Islet precursor cell (in vitro differentiated cells): ENCODE measurements around the gene TYW1.
"Not testable (repeated sequence)": the region's sequence is repeated elsewhere in the genome, so short reads cannot be mapped to it uniquely, and the experiment has no call there.

ENCODE experiments used
- DNase-seq: peaks from one replicate; pipeline ENCODE4 v3.0.0-alpha.2; 2018

The TYW1 gene, protein sequence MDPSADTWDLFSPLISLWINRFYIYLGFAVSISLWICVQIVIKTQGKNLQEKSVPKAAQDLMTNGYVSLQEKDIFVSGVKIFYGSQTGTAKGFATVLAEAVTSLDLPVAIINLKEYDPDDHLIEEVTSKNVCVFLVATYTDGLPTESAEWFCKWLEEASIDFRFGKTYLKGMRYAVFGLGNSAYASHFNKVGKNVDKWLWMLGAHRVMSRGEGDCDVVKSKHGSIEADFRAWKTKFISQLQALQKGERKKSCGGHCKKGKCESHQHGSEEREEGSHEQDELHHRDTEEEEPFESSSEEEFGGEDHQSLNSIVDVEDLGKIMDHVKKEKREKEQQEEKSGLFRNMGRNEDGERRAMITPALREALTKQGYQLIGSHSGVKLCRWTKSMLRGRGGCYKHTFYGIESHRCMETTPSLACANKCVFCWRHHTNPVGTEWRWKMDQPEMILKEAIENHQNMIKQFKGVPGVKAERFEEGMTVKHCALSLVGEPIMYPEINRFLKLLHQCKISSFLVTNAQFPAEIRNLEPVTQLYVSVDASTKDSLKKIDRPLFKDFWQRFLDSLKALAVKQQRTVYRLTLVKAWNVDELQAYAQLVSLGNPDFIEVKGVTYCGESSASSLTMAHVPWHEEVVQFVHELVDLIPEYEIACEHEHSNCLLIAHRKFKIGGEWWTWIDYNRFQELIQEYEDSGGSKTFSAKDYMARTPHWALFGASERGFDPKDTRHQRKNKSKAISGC

DNA sequence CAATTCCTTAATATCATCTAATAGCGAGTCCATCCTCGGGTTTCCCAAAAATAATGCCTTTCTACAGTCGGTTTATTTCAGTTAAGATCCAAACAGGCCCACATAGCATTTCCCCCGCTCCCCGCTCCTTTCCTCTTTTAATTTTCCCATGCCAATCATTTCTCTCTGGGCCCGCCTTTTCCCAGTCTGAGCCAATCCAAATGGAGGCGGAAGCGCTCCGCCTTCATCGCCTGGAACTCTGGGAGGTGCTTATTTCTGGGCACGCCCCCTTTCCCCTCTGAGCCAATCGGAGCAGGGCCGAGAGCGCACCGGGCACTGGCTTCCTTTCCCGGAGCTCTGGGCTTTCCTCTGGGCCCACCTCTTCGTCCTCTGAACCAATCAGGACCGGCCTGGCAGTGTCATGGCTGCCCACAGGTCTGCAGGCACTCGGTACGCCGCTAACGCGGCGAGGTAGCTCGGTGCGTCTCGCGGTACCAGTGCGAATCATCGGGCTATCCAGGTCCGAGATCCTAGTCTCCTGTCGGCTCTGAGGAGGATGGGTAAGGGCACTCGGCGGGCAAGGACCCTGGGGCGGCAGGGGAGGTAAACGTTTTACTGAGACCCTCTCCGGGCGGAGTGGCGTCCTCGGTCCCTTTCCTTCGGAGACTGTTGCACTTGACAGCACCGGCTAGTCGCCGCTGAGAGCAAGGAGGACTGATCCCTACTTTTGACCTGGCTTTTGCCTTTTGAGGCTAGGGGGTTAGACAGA, at the start of gene TYW1:
Gene TYW1, plus strand, starts transcription at position 390 of the 748 bp plus-strand sequence. Its CDS starts 146 bp downstream, at position 536.
- DNase-seq: peak; percentile 100

DNA sequence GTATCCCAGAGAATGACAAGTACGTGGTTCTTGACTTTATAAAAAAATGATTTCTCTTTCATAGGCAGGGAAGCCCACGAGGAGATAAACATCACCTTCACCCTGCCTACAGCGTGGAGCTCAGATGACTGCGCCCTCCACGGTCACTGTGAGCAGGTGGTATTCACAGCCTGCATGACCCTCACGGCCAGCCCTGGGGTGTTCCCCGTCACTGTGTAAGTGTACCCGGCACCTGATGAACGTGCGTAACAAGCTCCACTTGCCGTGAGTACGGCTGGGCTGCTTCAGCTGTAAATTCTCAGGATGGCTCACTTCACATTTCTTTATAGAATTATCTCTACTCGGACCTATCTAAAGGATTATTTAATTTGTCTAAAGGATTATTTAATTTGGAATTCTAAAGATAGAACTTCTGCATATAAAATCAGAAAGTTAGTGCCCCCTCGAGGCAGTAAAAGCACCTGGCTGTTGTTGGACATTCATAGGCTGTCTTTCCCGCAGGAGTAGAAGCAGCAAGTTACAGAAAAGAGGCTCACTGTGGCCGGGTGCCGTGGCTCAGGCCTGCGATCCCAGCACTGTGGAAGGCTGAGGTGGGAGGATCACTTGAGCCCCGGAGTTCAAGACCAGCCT, 48.0 kb upstream of the TYW1 start:
- no peak for DNase-seq

DNA sequence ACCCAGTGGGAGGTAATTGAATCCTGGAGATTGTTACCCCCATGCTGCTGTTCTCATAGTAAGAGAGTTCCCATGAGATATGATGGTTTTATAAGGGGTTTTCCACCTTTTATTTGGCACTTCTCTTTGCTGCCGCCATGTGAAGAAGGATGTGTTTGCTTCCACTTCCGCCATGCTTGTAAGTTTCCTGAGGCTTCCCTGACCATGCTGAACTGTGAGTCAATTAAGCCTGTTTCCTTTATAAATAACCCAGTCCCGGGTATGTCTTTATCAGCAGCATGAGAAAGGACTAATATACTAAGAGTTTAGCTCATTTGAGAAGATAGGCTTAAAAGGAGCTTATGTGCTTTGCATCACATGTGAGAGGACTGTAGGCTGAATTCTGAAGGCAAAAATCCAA, 46.3 kb upstream of the TYW1 start:
- DNase-seq: no peak

DNA sequence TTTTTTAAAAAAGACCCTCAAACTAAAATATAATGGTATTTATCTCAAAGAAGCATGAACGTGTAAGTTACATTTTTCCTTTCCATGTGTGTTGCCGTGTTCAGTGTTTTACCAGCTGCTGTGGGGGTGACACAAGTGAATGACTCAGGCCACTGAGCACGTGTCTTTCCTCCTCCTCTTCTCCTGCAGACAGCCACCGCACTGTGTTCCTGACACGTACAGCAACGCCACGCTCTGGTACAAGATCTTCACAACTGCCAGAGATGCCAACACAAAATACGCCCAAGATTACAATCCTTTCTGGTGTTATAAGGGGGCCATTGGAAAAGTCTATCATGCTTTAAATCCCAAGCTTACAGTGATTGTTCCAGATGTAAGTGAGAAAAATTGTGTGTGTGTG, 45.9 kb upstream of the TYW1 start:
- no peak for DNase-seq

DNA sequence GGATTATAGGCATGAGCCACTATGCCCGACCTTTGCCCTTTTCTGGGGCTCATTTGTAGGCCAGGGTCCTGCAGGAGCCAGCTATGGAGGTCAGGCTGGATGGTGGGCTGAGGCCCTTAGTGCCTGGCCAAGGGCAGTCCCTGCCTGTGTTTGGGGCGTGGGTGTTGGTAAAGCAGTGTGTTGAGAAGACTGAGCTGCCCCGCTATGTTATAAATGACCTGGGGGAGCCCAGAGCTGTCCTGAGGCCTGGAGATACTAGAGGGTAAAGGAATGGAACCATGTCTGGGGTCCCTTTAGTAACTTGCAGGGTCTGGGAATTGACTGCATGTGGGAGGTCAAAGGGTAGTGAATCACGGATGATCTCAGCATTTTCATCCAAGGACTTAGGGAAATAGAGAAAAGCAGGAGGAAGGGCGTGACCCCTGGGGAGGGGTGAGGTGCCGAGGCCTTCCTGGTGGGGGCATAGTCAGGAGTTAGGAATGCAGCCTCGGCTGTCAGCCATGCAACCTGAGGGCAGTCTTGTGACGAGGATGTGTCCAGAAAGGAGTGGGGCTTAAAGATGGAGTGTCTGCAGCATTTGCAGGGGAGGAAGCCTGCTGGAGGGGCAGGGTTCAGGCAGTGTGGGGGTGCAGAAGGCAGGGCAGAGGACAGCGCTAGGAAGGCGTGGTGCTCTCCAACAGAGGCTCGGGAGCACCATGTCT, 44.1 kb upstream of the TYW1 start:
- DNase-seq: peak; percentile 93

DNA sequence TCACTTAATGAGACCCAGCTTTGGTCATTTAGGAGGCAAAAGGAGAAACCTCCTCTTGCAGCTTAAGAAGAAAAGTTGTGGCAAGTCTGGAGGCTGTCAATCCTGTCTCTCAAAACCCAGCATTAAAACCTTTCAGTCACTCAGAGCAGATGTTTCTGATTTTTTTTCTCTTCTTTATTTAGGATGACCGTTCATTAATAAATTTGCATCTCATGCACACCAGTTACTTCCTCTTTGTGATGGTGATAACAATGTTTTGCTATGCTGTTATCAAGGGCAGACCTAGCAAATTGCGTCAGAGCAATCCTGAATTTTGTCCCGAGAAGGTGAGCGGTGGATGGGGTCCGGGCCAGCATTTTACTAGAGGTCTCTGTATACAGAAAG, 43.6 kb upstream of the TYW1 start:
- no peak for DNase-seq

DNA sequence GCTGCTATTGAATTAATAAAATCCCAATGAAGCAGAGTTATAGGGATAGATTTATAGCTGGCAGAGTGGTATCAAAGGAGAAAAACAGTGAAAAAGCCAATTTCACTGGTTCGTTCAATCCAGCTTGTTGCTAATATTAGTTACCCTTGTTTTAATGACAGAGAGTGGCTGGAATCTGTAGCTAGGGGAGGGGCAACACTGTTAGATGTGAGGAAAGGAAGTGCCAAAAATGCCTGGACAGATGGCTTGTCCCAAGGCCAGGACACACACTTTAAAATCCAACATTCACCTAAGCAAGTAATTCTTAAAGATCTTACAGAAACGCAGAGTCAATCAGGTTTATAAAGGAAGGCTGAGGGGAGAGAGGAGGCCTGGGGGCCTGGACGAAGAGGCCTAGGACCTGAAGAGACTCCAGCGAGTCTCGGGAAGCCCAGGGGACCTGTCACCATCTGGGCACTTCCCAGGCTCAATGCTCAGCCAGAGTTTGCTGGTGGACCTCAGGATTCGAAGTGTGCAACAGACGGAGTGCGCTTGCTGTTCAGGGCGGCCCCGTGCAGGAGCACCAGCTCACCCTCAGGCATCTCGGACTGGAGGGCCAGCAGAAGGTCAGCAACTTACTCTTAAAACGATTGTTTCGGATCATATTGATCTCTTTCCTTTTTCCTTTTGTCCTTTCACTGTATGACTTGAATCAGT, 38.9 kb upstream of the TYW1 start:
- DNase-seq: no peak

DNA sequence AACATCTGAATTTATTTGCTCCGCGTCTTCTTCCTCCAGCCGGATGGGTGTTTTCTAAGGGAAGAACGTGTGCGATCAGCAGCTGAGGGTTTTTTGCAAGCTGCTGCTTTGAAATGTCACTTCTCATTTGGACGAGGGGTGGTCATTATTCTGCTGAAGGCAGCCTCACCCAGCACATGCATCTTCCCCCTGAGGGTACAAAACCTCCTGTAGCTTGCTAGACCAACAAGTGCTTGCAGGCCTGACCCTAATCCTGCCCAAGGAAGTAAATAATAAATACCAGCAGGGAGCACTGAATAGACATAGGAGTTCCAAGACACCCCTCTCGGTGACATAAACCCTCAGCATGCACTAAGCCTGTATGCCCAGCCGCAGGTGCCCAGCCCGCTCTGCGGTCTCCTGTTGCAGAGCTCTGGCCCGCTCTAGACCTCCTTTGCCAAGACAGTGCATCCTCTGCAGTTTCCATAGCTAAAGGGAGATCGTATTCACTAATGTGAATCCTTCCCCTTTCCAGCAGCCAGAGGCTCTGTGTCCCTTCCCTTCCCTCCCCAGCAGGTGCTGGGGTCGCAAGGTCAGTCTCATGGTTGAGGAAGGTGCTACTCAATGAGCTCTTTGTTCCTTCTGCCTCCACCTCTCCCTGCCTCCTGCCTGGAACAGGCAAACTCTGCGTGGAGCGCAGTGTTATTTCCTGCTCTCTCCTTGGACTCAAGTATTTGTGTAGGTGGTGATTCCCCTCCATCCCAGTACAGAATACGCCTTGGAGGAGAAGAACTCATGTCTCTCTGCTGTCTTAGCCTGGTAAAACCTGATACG, 37.9 kb upstream of the TYW1 start:
- DNase-seq: peak; percentile 66

DNA sequence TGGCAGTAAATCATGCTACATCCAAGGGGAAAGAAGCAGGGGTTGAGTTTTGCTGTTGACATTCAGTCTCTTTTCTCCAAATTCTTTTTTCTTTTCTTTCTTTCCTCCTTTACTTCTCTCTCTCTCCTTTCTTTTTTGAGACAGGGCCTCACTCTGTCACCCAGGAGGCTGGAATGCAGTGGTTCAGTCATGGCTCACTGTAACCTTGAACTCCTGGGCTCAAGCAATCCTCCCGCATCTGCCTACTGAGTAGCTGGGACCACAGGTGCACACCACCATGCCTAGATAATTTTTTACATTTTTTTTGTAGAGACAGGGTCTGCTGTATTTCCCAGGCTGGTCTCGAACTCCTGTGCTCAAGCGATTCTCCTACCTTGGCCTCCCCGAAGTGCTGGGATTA, 36.4 kb upstream of the TYW1 start:
- DNase-seq: no peak

DNA sequence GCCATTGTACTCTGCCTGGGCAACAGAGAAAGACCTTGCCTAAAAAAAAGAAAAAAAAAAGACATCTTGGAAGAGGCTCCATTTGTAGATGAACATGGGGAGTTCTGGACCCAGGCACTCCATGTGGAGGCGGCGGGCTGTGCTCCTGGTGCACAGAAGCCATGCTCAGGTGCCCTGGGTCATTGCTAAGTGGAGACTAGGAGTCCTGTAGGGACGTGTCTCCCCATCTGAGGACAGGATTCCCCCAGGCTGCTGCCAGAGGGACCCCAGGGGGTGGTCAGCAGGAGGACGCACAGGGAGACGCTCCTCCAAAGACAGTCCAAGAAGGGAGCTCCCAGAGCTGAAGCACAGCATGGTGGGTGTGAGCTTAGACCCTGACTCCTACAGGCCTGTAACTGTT, 35.5 kb upstream of the TYW1 start:
- no peak for DNase-seq

DNA sequence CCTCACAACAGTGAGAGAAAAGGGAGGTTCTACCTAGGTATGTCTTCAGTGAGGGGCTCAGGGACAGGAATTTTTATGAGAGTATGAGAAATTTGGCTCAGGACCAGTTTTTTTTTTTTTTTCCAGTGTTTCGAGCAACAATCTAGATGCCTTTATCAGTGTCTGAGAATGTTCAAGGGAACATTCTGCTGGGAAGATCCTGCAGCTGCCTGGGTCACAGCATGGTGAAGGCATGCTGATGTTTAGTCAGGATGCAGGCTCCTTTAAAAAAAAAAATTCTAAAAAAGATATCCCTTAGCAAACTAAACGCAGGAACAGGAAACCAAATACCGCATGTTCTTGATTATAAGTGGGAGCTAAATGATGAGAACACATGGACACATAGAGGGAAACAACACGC, 32.2 kb upstream of the TYW1 start:
- DNase-seq: no peak

DNA sequence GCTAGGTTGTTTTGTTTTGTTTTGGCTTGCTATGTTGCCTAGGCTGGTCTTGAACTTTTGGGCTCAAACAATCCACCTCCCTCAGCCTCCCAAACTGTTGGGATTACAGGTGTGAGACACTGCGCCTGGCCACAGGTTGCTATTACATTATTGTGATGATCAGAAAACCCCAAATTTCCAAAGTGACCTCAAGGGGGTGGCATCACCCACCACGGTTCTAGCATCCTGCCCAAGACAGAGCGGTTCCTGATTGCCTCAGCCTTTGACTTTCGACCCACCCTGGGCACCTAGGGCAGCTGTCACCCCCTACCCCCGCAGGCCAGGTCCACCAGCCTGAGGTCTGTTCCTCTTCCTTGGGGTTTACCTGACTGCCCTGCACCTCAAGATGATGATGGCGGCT, 29.6 kb upstream of the TYW1 start:
- no peak for DNase-seq

DNA sequence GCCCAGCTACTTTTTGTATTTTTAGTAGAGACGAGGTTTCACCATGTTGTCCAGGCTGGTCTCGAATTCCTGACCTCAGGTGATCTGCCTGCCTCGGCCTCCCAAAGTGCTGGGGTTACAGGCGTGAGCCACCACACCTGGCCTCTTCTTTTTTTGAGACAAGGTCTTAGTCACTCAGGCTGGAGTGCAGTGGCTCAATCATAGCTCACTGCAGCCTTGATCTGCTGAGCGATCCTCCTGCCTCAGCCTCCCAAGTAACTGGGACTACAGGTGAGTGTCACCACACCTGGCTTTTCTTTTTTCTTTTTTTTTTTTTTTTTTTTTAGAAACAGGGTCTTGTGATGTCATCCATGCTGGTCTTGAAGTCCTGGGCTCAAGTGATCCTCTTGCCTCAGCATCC, 27.6 kb upstream of the TYW1 start:
- DNase-seq: not testable (repeated sequence)

DNA sequence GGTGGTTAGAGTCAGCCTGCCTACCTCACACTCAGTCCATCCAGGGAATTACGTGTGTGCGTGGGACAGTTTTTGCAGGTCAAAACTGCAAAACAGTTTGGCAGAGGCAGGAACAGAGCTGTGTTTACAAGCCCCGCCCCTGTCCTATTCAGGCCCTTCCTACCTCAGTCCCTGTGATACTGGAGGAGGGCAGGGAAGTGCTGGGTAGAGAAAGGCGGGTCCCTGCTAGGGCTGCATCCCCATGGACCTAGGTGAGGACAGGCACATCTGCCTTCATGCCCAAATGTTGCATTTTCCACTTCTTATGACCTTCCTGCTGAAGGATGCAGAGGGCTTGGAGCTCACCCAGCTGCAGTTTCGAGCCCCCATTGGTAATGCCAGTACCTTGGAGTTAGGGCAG, 26.3 kb upstream of the TYW1 start:
- no peak for DNase-seq

DNA sequence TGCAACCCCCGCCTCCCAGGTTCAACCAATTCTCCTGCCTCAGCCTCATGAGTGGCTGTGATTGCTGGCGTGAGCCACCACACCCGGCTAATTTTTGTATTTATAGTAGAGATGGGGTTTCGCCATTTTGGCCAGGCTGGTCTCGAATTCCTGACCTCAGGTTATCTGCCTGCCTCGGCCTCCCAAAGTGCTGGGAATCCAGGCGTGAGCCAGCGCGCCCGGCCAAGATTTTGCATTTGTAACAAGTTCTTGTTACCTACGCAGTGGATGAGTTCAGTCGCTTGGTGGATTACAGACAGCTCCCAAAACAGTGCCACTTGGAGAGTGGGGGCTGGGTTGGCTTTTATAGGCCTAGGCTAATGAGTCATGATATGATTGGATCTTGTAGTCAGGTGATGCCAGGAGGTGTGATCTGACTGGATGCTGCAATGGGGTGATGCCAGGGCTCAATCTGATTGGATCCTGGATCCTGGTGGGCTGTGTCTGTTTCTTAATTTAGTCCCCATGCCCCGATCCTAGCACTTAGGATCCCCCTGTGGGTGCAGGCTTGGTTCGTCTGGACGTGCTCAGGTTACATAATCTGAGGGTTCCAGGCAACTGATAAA, 21.5 kb upstream of the TYW1 start:
- no peak for DNase-seq

DNA sequence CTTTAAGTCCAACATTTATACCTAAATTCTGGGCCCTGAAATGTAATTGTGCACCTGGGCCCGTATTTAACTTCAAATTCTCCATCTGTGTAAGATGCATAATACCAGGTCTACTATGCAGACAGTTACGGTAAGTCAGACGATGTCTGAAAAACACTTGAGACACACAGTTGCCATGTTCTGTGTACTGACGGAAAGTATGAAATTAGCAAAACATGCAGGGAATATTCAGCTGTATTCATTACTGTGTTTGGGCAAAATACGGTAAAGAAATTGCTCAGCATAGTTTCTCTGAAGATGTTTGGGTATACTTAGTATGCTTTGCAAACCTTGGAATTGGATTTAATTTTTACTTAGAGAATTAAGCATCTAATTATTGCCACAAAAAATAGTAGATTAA, 18.3 kb upstream of the TYW1 start:
- not testable (repeated sequence) for DNase-seq

DNA sequence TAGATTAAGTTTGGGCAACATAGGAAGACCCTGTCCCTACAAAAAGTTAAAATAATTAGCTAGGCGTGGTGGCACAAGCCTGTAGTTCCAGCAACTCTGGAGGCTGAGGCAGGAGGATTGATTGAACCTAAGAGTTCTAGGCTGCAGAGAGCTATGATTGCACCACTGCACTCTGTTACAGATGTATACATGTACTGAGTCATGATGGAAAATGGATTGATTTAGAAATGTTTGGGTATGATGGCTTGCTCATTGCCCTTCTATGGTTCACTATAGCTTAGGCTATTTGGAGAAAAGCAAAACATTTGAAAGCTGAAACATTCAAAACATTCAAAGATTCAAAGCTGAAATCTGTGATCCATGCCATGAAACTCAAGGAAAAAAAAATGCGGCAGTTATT, 17.6 kb upstream of the TYW1 start:
- not testable (repeated sequence) for DNase-seq

DNA sequence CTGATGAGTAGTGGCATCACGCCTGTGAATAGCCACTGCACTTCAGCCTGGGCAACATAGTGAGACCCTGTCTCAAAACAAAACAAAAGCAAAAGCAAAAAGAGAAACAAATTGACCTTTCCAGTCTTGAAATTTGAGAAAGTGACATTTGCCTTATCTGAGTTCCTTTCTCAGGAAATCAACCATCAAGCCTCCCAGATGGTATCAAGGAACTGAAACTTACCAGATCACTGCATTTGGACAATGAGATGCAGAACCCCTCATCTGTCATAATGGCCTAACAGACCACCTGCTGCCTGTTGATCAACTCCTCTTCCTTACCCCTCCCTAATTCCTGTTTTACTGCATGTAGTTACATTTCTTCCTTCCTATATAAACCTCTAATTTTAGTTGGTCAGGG, 16.3 kb upstream of the TYW1 start:
- DNase-seq: not testable (repeated sequence)

DNA sequence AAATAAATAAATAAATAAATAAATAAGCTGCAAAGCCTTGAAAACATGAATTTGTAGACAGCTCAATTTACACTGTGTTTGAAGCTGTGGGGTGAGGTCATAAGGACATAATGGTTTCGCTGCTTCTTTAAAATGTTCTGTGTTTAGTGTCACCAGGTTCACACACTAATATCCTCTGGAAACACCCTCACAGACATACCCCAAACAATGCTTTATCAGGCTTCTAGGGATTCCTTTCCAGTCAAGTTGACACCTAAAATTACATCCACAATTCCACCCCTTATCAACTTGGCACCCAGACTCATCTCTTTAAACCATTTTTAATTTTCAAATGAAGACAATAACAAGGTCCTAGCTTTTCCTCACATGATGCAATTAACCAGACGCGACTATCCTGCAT, 7.1 kb upstream of the TYW1 start:
- DNase-seq: not testable (repeated sequence)

DNA sequence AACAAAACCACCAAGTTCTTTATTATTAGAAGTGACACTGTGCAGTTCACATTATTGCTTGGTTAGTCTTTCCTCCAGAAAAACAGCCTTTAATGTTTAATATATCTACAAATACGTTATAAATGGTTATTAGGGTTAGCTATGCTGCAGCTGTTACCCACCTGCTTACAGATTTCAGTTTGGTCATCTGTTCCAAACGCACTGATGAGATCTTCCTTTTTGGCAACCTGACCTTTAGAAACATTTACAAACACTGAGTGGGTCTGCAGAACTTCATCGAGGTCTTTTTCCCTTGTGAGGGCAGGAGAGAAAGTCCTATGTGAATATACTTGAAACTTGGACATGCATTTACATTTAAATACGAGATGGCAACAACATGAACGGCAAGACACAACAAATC, 2.6 kb upstream of the TYW1 start:
- not testable (repeated sequence) for DNase-seq

DNA sequence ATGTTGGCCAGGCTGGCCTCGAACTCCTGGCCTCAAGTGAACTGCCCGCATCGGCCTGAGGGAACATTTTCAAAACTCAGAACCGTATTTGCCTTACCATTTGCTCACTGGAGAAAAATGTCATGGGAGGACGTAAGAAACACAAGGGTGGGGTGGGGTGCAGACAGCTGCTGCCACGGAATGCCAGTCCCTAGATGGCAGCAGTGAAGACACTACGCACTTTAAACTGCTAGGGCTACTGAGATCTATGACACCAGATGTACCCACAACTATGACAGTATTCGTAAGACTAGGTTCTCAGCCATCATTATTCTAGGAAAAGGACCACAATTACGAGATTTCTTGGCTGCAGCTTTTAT, 2.0 kb upstream of the TYW1 start:
- peak; percentile 80 for DNase-seq
